Right kidney (tissue), 1 donor: ENCODE measurements around the gene TADA1.
A peak's percentile ranks its signal among the peaks of the same experiment; 100 is the strongest.
"Not testable (repeated sequence)": the region's sequence is repeated elsewhere in the genome, so short reads cannot be mapped to it uniquely, and the experiment has no call there.

Experiments used
- DNase-seq: peaks from one replicate; pipeline ENCODE4 v3.0.0-alpha.2; 2016

TADA1 gene

GRCh38 chr1:166899769-166900168 lies 23.7 kb upstream of the TADA1 start:
- DNase-seq: no peak

GRCh38 chr1:166895766-166896165 lies 19.7 kb upstream of the TADA1 start:
- DNase-seq: no peak

GRCh38 chr1:166889776-166890175 lies 13.7 kb upstream of the TADA1 start:
- no peak for DNase-seq

GRCh38 chr1:166888373-166889111 lies 12.5 kb upstream of the TADA1 start:
- no peak for DNase-seq

GRCh38 chr1:166884971-166885370 lies 8.9 kb upstream of the TADA1 start:
- no peak for DNase-seq

- DNase-seq: peak; percentile 56
Observed at GRCh38 chr1:166884040-166884642, 8.1 kb upstream of the TADA1 start.

GRCh38 chr1:166882893-166883292 lies 6.8 kb upstream of the TADA1 start:
- no peak for DNase-seq

GRCh38 chr1:166878173-166878917 lies 2.3 kb upstream of the TADA1 start:
- DNase-seq: not testable (repeated sequence)

- no peak for DNase-seq
Observed at GRCh38 chr1:166876540-166876838, 425 bp upstream of the TADA1 start.

GRCh38 chr1:166875302-166875733 lies 746 bp downstream of the TADA1 start:
- DNase-seq: no peak

GRCh38 chr1:166874464-166874863 lies 1.6 kb downstream of the TADA1 start:
- no peak for DNase-seq

- no peak for DNase-seq
Observed at GRCh38 chr1:166870584-166870983, 5.5 kb downstream of the TADA1 start.

- DNase-seq: no peak
Observed at GRCh38 chr1:166869318-166870099, 6.6 kb downstream of the TADA1 start.

GRCh38 chr1:166868639-166869038 lies 7.4 kb downstream of the TADA1 start:
- DNase-seq: no peak

GRCh38 chr1:166865926-166866325 lies 10.1 kb downstream of the TADA1 start:
- no peak for DNase-seq

- no peak for DNase-seq
Observed at GRCh38 chr1:166859597-166859996, 16.5 kb downstream of the TADA1 start.

GRCh38 chr1:166858726-166859419 lies 17.2 kb downstream of the TADA1 start:
- no peak for DNase-seq

- DNase-seq: no peak
Observed at GRCh38 chr1:166857995-166858394, 18.1 kb downstream of the TADA1 start.

GRCh38 chr1:166855558-166855957 lies 20.5 kb downstream of the TADA1 start:
- DNase-seq: no peak

GRCh38 chr1:166852918-166853317 lies 23.1 kb downstream of the TADA1 start:
- no peak for DNase-seq

GRCh38 chr1:166849135-166849534 lies 26.9 kb downstream of the TADA1 start:
- no peak for DNase-seq

- no peak for DNase-seq
Observed at GRCh38 chr1:166848193-166848592, 27.9 kb downstream of the TADA1 start.
